ENCODE measurements around the gene SLC6A20.

- TF ChIP-seq POLR2AphosphoS5 (IDR thresholded peaks at IDR 0.05; ENCODE audit: low read depth, low read length): no peak
- no peak for TF ChIP-seq TAF1 (IDR thresholded peaks at IDR 0.05; ENCODE audit: borderline replicate concordance, insufficient read depth, low read length)
These were observed 53.8 kb downstream of the SLC6A20 start for GRCh38 chr3:45742461-45743089.
